Fibroblast of skin of scalp (primary cell): Measurements from ENCODE around the gene LHFPL3.

Experiments used
- DNase-seq: peaks from one replicate; pipeline ENCODE4 v3.0.0-alpha.2; 2013

The LHFPL3 gene

DNA sequence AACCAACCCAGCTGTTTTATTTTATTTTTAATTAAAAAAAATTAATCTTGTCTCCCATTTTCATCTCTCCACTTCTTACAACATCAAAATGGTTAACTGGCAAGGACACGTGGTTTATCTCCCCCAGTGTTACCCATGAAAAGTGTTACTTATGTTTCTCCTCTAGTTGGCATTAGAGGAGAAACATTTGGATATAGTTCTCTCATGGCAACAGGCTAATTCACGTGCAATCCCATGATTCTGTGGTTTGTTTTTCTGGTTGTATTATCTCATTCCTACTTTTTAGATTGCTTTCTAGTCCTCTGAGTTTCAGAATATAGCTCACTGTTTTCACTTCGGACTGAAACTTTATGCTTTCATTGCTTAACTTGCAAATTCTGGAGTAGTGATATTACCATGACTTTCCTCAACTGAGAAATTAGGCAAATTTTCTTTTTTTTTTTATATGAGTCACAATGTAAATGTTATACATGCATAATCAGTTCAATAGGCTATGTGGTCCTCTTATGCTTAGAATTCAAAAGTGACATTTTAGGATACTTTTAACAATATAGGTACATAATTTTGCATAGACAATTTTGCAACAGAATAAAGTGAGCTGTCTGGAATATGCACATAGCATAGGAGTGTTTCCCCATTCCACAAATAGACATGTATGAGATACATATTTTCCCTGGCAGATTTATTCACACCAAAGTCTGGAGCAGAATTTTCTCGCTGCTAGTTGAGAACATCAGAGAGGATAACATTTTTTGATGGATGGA lies 43.0 kb downstream of the LHFPL3 start:
- no peak for DNase-seq

DNA sequence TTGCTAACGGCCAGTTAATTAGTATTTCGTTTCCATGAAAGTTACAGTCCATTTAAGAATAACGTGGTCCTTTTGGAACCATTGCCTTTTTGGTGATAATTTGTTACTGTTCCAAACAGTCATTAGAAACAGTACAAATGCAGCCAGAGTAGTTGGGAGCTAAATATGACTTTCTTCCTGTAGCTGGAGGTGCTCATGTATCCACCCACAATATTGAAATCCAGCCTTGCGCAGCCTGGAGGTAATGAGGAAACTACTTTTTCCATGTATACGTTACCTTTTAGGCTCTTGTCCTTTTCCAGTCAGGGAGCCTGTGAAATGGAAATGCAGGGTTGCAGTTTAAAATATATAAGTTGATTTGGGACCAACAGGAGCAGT lies 43.6 kb downstream of the LHFPL3 start:
- DNase-seq: no peak

DNA sequence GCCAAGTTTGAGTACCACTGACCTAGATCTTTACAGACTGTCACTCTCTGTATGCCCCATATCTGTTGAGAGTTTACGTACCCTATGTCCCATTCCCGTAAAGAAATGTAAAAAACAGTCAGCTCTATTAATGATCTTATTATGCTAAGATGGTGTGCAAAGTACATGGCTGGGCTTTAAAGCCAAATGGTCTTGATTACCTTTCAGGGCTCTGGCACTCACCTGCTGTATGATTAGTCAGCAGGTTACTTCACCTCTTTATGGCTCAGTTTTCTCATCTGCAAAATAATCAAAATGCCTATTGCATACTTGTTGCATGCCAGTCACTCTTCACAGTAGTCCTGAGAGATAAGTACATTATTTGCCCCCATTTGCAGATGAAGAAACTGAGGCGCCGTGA lies 54.2 kb downstream of the LHFPL3 start:
- no peak for DNase-seq

- DNase-seq: no peak
Measured at GRCh38 chr7:104386943-104387342, 58.5 kb downstream of the LHFPL3 start.

- DNase-seq: no peak
Measured at GRCh38 chr7:104388222-104388621, 59.8 kb downstream of the LHFPL3 start.

GRCh38 chr7:104395162-104395561 lies 66.8 kb downstream of the LHFPL3 start:
- no peak for DNase-seq

DNA sequence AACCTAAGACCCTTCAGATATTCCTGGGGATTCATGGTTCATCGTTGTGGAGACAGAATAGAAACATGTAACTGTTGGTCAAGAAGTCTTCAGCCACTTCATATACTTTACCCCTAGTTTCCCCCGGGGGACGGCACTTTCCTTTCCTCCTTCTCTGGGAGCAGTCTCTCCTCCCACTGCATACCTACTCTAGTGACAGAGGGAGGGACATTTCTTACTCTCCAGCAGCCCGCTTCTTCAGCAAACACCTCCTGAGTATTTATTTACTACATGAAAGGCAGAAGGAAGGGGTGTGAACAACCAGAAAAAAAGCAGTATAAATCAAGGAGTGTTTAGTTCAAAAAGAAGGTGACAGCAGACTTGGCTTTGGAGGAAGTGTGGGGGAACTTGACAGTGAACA lies 69.0 kb downstream of the LHFPL3 start:
- no peak for DNase-seq

- no peak for DNase-seq
Measured at GRCh38 chr7:104408371-104408770, 80.0 kb downstream of the LHFPL3 start.

DNA sequence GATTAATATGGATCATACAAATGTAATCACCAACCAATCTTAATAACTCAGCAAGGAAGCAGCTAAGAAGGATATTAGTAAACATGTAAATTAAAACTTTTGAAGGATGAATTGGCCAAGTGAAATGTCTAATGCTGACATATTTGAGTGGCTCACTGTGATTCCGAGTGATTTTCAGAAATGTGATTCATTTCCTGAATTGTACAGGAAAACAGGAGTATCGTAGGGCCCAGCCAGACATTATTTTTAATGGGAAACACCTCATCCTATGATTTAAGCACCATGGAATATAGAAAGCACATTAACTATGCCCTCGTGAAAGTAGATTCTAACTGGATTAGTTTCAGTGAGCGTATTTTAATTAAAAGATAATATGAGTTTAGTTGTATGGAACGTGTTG lies 82.3 kb downstream of the LHFPL3 start:
- DNase-seq: no peak

DNA sequence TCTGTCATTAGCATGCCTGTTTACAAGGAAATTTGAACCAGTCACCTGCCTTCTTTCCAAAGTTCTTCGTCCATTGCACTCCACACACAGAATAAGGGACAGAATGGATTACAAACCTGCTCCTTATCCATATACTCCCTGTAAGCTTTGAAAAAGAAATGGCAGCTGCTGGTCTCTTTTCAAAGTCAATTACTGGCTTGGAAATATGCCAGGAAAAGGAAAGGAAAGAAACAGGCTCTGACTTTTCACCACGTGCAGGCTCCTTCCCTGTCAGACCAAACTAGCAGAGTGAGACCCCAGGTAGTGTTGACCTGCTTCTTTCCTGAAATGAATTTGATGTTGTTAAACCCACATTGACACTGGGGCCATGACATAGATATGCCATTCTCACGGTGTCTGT lies 84.5 kb downstream of the LHFPL3 start:
- DNase-seq: no peak

DNA sequence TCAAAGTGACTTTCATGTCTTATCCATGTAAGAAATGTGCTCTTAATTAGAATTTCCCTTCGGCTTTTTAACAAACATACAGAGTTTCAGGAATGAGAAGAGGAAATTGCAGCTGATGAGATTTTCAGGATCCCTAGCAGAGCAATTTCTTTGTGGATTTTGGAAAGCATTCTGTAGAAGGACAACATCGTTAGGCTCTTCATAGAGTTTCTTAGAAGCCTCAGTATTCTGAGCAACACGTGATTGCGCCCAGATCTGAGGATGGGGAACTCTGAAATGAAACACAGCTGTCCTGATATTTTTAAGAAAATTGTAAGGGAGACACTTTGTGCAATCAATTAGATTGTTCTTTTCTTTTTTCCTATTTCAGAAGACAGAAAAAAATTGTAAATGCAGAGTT lies 85.8 kb downstream of the LHFPL3 start:
- no peak for DNase-seq

GRCh38 chr7:104415700-104416099 lies 87.3 kb downstream of the LHFPL3 start:
- no peak for DNase-seq

GRCh38 chr7:104416866-104417393 lies 88.5 kb downstream of the LHFPL3 start:
- no peak for DNase-seq

- DNase-seq: no peak
Measured at GRCh38 chr7:104431930-104432329, 103.5 kb downstream of the LHFPL3 start.

DNA sequence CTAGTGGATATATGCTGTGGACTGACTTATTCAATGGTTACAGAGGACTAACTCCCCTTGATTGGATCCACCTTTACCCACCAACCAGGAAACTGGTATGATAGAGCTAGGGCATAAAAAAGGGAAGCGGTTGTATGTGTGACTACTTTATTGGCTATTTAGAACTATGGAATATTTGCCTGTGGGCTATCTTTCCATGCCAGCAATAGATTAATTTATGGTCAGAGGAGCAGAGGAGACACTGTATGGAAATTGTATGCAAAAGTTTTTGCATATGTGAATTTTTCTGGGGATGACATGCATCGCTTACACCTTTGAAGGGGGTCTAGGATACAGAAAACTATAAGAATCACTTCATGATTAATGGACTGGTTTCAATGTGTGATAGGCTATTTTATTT lies 105.7 kb downstream of the LHFPL3 start:
- no peak for DNase-seq

- no peak for DNase-seq
Measured at GRCh38 chr7:104442481-104442880, 114.1 kb downstream of the LHFPL3 start.

DNA sequence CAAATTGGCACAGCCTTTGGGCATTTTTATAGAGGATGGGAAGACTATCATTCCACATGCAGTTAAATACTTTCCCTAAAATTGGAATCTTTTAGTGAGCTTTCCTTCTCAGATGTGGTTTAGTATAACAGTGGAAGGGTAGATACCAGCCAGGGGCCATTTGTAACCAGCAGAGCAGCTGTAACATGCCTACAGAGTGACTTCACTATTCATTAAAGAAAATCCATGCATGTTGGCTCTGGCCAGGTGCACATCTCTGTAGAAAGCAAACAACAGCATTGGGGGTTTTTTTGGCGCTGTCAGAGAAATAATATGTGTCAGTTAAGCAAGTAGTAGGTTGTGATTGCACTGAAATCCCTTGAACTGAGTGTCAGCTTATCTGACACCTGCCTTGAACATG lies 115.6 kb downstream of the LHFPL3 start:
- no peak for DNase-seq

DNA sequence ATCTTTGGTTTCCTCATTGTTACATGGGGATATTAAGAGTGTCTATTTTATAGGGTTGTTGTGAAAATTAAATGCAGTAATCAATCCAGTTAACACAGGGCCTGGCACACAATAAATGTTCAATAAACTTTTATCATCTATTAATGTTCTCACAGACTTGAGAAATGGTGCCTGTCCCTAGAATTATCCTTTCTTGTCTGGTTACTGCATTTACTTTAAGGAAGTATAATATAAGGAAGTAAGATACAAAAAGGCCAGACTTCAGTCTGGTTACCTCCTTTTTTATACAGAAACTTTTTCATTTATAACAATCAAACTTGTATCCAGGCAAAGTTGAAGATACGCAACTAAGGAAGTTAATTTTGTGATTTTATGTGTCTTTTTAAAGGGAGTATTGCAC lies 117.0 kb downstream of the LHFPL3 start:
- no peak for DNase-seq

- no peak for DNase-seq
Measured at GRCh38 chr7:104450861-104451260, 122.5 kb downstream of the LHFPL3 start.

DNA sequence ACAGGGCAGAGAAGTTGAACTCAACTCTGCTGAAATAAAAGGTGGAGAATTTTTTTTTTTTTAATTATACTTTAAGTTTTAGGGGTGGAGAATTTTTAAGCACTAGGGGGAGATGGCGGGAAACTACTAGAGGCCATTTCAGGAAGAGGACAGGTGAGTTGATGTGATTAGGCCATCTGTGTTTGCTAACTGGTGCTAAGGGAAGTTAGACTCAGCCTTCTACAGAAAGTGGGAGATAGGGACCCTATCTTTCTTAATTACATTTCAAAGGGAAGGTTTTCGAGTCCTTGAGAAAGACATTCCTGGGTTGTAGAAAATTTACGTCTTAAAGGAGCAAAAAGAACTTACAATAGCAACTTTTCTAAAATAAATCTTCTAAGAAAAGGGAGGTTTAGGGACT lies 124.8 kb downstream of the LHFPL3 start:
- DNase-seq: no peak

GRCh38 chr7:104458875-104459274 lies 130.5 kb downstream of the LHFPL3 start:
- DNase-seq: no peak

DNA sequence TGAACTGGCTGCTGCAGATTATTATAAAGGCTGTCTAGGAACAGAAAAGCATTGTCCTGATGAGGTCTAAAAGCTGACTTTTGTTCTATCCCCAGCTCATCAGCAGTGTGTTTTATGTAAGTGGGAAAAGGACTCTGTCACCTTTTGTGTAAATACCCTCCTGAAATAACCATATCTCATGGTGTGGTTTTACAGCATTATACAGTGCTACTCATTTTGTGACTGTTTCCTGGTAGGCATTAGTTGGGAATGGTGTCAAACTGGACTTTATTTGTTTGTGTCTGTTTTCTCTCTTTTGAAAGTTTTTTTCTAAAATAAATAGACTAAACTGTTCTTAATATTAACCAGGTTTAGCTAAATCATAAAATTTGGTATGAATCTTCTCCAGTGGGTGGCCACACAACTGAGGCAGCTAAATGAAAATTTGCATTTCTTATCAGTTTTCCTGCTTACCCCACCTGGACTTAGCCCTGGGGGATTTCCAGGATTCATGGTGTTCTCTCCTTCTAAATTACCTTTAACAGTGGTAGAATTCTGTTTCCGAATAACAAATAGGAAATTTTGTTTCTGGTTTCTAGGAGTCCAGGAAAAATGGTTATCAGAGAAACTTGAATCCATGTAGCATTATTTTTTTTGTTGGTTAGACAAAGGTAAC lies 140.9 kb downstream of the LHFPL3 start:
- DNase-seq: no peak

GRCh38 chr7:104480529-104480928 lies 152.1 kb downstream of the LHFPL3 start:
- DNase-seq: no peak

DNA sequence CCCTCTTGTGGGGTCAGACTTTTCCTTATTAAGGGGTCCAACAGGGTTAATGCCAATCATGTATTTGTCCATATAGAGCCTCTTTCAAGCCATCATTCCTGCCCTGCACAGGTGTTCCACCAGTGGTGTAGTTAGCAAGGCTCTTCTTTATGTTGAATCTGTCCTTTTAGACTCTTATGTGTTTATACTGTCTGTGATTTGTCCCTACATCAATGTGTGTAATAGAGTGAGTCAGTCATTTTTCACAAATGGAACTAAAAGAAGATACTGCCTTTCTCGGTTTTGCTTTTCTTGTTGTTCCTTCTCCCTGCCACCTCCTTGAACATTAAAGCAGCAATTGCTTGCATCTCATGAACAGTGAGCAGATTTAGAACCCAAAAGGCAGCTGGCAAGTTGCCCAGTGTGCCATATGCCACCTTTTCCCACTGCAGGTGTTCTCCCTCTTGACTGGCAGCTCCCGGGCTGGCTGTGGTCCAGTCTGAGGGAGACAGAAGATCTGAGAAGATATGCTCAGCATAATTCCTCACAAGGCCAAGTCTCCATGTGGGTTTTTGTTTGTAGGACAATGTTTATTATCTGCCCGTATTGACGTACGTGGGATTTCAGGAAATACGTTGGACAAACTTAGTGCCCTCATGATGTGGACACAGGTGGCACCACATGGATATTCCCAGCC lies 154.1 kb downstream of the LHFPL3 start:
- DNase-seq: no peak
